AG09309 (cell line): ENCODE data around the gene TBL1X.

Source experiments
- DNase-seq: peaks from one replicate; pipeline ENCODE4 v3.0.0-alpha.2; 2010; ENCODE audit warnings: low read depth
- H3K4me3 ChIP-seq: 2 replicates; pipeline ENCODE4 v1.5.1; 2011; ENCODE audit warnings: mild to moderate bottlenecking, low read depth, low read length, moderate library complexity; ENCODE audit not compliant: control insufficient read depth
- TF ChIP-seq, protein P1 (sequence below): IDR thresholded peaks from 2 replicates; pipeline ENCODE4 v1.5.1; 2011; ENCODE audit warnings: mild to moderate bottlenecking, low read depth, low read length, inconsistent platforms; ENCODE audit not compliant: insufficient read depth, control insufficient read depth; ENCODE audit errors: missing control alignments

Gene TBL1X

DNA sequence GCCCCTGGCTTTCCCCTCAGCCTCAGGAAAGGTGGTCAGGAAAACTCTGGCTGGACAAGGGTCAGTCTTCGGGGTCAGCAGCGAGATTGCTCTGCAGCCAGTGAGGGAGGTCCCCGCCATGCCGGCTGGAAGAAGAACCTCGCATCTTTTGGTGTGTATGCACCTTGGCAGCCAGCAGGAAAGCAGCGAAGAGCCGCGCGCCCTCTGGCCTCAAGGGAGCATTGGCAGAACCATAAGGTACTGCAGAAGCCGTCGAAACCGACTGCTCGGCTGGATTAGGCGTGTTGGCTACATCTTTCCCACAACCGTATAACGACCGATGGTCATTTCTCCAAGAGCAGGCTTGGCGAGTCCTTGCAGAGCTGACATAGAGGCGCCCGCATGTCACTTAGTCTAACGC lies 252.5 kb downstream of the TBL1X start:
- DNase-seq = no peak
- TF ChIP-seq, protein P1, sequence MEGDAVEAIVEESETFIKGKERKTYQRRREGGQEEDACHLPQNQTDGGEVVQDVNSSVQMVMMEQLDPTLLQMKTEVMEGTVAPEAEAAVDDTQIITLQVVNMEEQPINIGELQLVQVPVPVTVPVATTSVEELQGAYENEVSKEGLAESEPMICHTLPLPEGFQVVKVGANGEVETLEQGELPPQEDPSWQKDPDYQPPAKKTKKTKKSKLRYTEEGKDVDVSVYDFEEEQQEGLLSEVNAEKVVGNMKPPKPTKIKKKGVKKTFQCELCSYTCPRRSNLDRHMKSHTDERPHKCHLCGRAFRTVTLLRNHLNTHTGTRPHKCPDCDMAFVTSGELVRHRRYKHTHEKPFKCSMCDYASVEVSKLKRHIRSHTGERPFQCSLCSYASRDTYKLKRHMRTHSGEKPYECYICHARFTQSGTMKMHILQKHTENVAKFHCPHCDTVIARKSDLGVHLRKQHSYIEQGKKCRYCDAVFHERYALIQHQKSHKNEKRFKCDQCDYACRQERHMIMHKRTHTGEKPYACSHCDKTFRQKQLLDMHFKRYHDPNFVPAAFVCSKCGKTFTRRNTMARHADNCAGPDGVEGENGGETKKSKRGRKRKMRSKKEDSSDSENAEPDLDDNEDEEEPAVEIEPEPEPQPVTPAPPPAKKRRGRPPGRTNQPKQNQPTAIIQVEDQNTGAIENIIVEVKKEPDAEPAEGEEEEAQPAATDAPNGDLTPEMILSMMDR = no peak
- no peak overlapping the region for H3K4me3 ChIP-seq

DNA sequence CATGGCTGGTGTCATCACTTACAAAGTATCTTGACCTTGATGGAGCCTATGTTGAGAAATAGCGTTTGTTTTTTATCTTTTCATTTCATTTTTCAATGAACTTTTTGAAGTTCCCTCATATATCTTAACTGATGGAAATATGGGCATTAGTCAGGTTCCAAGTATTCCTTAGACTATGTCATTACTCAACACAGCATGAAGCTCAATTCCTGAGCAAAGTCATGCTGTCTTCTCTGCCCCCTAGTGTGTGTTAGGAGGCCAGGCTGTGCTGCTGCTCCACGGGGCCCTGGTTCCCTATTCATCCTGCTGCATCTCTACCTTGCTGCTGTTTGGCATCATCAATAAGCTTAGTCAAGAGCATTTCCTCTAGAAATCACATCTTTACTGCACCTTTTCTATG lies 259.9 kb downstream of the TBL1X start:
- DNase-seq = no peak

DNA sequence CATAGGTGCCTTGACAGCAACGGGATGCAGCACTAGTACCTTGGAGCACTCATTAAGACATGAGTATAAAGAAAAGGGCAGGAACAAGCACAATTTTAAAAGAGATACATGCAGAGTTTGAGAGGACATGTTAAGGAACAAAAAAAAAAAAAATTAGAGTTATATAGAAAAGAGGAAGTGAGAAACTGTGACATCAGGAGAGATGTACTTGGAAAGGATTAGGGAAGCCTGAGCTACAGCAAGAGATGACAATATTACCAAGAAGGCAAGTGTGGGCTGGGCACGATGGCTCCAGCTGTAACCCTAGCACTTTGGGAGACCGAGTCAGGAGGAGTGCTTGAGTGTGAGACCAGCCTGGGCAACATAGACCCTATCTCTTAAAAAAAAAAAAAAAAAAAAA lies 263.4 kb downstream of the TBL1X start:
- H3K4me3 ChIP-seq = no peak overlapping the region
- TF ChIP-seq, protein P1 = no peak
- no peak for DNase-seq

More for the DNA sequence above, 259.9 kb downstream of the TBL1X start:
- TF ChIP-seq, protein P1 = peak; percentile 15
- no peak overlapping the region for H3K4me3 ChIP-seq

DNA sequence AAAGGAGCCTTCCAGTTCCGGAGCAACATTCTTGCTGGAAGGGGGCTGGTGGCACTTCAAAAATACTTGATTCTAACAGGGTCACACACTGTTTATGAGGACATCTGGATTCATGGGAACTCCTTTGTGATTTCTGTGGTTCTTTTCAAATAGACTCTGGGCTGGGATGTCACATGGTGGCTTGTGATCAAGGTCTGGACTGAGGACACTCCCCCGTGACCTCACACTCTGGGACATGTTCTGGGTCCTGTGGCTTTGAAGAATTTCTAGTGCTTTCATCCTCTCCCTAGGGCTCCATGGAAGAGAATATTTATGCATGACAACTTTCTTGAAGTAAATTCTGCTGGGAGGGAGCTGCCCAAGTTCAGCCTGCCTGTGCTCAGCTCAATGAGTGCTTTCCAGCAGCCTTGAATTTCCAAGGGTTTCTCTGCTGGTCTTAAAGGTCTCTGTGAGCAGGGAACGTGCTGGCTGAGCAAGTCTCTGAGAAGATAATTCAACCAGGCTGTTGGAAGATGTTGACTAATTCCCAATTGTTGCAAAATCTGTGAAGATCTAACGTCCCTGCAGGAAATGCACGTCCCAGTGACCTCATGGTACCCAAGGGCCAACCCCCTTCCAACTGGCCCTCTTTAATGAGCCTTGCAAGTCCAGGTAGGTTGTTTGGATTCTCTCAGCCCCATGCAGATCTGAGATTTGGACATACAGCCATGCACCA lies 264.5 kb downstream of the TBL1X start:
- TF ChIP-seq, protein P1 = no peak
- no peak for DNase-seq

DNA sequence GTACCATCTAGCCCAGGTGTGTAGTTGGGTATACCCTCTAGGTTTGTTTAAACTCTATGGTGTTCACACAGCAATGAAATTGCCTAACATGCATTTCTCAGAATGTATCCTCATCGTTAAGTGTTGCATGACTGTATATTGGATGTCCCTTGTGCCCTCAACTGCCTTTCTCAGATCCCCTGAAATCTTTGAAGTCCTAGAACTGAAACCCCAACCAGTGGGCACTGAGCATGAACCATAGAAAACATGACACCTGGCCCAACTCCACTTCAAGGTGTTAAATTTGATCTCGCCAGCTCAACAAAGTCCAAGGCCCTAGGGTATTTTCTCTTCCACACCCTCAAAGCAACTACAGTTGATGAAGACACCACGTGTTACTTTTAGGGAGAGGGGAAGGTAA lies 265.2 kb downstream of the TBL1X start:
- H3K4me3 ChIP-seq = no peak overlapping the region
- TF ChIP-seq, protein P1 = no peak
- DNase-seq = no peak

More for the DNA sequence above, 264.5 kb downstream of the TBL1X start:
- H3K4me3 ChIP-seq = no peak overlapping the region

DNA sequence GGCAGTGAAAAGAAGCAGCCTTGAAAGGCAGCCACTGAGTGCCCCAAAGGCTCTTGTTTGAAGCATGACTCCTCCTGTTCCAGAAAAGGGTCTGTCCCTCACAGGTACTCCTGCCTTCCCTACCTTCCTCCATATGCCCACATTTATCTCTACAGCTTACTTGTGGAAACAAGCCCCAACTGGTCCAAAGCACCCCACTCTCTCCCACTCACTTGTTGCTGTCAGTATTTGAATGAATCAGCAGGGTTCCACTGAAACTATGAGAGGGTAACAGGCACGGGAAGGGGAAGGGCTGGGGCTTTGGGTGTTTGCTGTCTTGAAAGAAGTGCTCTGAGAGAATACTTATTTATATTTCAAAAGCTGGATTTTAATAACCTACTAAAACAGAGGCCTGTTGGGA lies 265.9 kb downstream of the TBL1X start:
- TF ChIP-seq, protein P1 = no peak
- DNase-seq = no peak
- no peak overlapping the region for H3K4me3 ChIP-seq
